ENCODE data around the gene NUB1.

NUB1 gene

DNA sequence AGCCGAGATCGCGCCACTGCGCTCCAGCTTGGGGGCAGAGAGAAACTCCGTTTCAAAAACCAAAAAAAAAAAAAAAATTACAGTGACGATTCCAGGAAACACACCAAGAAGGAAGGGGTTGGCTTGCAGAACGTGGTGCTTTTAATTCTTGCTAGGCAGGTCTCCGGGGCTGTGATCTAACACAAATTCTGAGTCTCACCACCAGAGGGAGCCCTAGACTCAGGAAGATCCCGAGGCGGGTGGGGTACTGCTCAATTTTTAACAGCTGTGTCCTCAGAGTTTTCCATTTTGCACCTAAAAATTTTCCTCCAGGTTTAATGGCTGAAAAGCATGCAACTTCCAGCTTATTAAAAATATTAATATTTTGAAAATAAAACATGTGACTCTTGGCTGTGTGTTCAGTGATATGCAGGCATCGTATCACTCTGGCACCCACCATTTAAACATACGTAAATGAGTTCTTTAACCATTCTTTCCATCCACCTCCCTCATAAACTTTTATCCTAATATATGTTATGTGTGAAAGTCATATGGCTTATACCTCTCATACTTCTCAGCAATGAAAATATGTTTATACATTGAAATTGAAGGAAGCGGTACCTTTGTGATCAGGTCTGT, 26.5 kb upstream of the NUB1 start:
- TF ChIP-seq TARDBP (IDR thresholded peaks at IDR 0.05) (no peak), SP1 (IDR thresholded peaks at IDR 0.05) (no peak), ZNF384 (IDR thresholded peaks at IDR 0.05) (no peak), ARNT (IDR thresholded peaks at IDR 0.05) (no peak), L3MBTL2 (conservative IDR thresholded peaks at IDR 0.05) (no peak), SUZ12 (IDR thresholded peaks at IDR 0.05) (no peak), FOXK2 (IDR thresholded peaks at IDR 0.05) (no peak), FOXM1 (IDR thresholded peaks at IDR 0.05; ENCODE audit: borderline replicate concordance) (no peak), ELF4 (IDR thresholded peaks at IDR 0.05) (no peak)
- TF ChIP-seq, protein P1, sequence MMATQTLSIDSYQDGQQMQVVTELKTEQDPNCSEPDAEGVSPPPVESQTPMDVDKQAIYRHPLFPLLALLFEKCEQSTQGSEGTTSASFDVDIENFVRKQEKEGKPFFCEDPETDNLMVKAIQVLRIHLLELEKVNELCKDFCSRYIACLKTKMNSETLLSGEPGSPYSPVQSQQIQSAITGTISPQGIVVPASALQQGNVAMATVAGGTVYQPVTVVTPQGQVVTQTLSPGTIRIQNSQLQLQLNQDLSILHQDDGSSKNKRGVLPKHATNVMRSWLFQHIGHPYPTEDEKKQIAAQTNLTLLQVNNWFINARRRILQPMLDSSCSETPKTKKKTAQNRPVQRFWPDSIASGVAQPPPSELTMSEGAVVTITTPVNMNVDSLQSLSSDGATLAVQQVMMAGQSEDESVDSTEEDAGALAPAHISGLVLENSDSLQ (IDR thresholded peaks at IDR 0.05), result no peak
- DNase-seq (ENCODE audit: extremely low spot score), result peak; percentile 90
- CTCF ChIA-PET, result interaction anchor here (0.6 to 3.4 kb wide), 30 partner anchors 9 to 623 kb away, joined by 3 to 25 read pairs (median 5); partner anchors contain the start of gene NUB1
- POLR2A ChIA-PET, result interaction anchor here (0.6 to 1.7 kb wide), 4 partner anchors 26 to 68 kb away, joined by 3 to 4 read pairs (median 3); no protein-coding TSS in a partner anchor

DNA sequence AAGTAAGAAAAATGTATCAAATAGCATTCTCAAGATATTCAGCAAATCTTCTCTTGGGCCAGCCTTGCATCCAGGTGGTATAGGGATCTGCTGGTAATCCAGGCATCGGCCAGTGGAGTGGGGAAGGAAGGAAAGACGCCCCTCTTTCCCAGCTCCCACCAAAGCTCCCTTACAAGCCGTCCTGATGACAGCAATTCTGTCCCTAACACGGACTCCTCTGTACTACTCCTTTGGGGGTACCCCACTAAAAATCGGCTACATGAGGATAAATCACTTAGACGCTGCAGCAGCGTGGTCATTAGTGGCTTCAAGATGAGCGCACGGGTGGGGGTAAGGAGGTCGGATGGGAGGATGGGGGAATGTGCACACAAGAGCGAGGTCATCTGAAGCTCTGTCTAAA, 24.7 kb upstream of the NUB1 start:
- CTCF ChIA-PET, result interaction anchor here (0.6 to 3.4 kb wide), 3 partner anchors 31 to 65 kb away, joined by 3 to 25 read pairs (median 3); no protein-coding TSS in a partner anchor
- TF ChIP-seq FOXA1 (IDR thresholded peaks at IDR 0.05), result no peak
- no peak for TF ChIP-seq BHLHE40 (IDR thresholded peaks at IDR 0.05; ENCODE audit: borderline replicate concordance)
- no peak for TF ChIP-seq L3MBTL2 (conservative IDR thresholded peaks at IDR 0.05)
- no peak for TF ChIP-seq TARDBP (IDR thresholded peaks at IDR 0.05)
- TF ChIP-seq ZNF384 (IDR thresholded peaks at IDR 0.05), result no peak
- TF ChIP-seq CTBP1 (IDR thresholded peaks at IDR 0.05; ENCODE audit: borderline replicate concordance), result no peak
- no peak for TF ChIP-seq SP1 (IDR thresholded peaks at IDR 0.05)
- TF ChIP-seq NFRKB (IDR thresholded peaks at IDR 0.05), result no peak
- no peak for TF ChIP-seq ELF4 (IDR thresholded peaks at IDR 0.05)
- TF ChIP-seq LEF1 (IDR thresholded peaks at IDR 0.05; ENCODE audit: borderline replicate concordance), result no peak
- TF ChIP-seq FOXM1 (IDR thresholded peaks at IDR 0.05; ENCODE audit: borderline replicate concordance), result no peak
- TF ChIP-seq HDGF (IDR thresholded peaks at IDR 0.05; ENCODE audit: borderline replicate concordance), result no peak
- TF ChIP-seq ARNT (IDR thresholded peaks at IDR 0.05), result no peak
- no peak for DNase-seq (ENCODE audit: extremely low spot score)
- POLR2A ChIA-PET, result no interaction called here

DNA sequence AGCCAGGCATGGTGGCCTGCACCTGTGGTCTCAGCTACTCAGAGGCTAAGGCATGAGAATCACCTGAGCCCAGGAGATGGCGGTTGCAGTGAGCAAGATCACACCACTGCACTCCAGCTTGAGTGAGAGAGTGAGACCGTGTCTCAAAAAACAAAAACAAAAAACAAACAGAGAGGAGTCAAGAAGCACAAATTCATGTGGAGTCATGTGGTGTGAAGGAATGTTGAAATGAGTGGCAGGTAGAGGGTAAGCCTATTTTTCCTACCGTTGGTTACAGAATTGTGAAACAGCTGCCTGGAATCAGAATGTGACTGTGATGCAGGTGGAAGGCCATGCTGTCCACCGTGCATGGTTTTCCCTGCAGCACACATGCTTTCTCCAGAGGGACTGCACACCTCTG, 23.7 kb upstream of the NUB1 start:
- ChIA-PET CTCF (interaction anchor here (0.6 to 3.4 kb wide), 3 partner anchors 25 to 191 kb away, joined by 3 to 25 read pairs (median 5); no protein-coding TSS in a partner anchor), POLR2A (no interaction called here)
- DNase-seq (ENCODE audit: extremely low spot score), result no peak
- no peak for TF ChIP-seq TARDBP (IDR thresholded peaks at IDR 0.05)
- no peak for TF ChIP-seq HDGF (IDR thresholded peaks at IDR 0.05; ENCODE audit: borderline replicate concordance)
- no peak for TF ChIP-seq ARNT (IDR thresholded peaks at IDR 0.05)
- TF ChIP-seq ELF4 (IDR thresholded peaks at IDR 0.05), result no peak

DNA sequence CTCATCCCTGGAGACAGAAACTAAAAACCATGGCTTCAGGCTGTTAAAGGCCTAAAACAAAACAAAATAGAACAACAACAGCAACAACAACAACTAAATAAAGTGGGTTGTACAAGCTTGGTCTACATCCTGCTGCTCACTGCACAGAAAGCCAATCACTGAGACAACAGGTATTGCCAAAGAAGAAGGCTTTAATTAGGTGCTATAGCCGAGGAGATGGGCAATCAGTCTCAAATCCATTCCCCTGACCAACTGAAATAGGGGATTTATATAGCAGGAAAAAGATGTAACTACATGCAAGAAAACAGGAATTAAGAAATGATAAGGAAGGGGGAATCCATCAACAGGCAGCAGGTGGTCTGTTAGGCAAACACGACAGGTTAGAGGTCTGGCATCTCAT, 22.4 kb upstream of the NUB1 start:
- CTCF ChIA-PET, result no interaction called here
- DNase-seq (ENCODE audit: extremely low spot score), result no peak
- POLR2A ChIA-PET, result no interaction called here
- TF ChIP-seq LEF1 (IDR thresholded peaks at IDR 0.05; ENCODE audit: borderline replicate concordance), result no peak
- no peak for TF ChIP-seq NFRKB (IDR thresholded peaks at IDR 0.05)
- no peak for TF ChIP-seq HDGF (IDR thresholded peaks at IDR 0.05; ENCODE audit: borderline replicate concordance)
- no peak for TF ChIP-seq SUZ12 (IDR thresholded peaks at IDR 0.05)
- TF ChIP-seq TARDBP (IDR thresholded peaks at IDR 0.05), result no peak
- TF ChIP-seq, protein P1 (IDR thresholded peaks at IDR 0.05), result no peak
- no peak for TF ChIP-seq FOXK2 (IDR thresholded peaks at IDR 0.05)
- TF ChIP-seq ARNT (IDR thresholded peaks at IDR 0.05), result no peak
- no peak for TF ChIP-seq ELF4 (IDR thresholded peaks at IDR 0.05)

DNA sequence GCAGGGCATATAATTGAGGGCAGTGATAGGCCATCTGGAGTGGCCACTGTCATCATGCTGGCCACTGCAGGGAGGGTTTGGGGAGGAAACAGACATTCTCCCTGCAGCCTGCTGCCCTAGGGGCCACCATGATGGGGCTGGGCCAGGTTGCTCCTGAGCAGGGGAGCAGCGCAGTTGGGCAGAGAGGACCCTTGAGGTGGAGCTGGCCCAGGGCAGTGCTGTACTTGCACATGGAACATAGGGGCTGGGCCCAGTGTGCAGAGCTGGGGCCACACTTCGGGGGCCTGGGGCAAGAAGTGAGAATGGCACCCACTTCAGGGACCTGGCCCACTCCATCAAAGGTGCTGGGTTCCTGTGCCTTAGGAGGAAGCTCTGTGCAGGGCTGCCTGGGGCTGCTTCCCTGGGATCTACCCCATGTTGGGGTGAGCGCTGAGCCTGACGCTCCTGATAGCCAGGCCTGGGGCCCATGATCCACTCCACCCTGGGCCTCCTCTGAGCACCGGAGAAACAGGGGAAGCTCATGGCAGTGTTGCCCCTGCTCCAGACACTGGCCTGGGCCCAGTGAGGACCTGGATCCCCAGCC, 21.3 kb upstream of the NUB1 start:
- DNase-seq (ENCODE audit: extremely low spot score), result no peak
- TF ChIP-seq SUZ12 (IDR thresholded peaks at IDR 0.05) (no peak), FOXM1 (IDR thresholded peaks at IDR 0.05; ENCODE audit: borderline replicate concordance) (no peak), TARDBP (IDR thresholded peaks at IDR 0.05) (no peak)
- POLR2A ChIA-PET, result no interaction called here
- CTCF ChIA-PET, result no interaction called here

DNA sequence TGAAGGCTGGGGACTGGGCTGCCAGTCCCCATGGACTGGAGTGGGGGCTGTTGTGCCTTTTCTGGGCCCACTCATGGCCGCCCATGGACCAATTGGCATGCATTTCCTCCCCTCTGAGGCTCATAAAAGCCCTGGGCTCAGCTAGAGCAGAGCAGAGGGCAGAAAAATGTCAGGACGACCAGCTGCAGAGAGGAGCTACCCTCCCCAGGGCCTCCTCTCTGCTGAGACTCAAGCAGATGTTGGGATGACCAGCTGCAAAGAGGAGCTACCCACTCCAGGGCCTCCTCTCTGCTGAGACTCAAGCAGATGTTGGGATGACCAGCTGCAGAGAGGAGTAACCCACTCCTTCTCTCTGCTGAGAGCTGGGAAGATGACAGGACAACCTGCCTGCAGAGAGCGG, 20.3 kb upstream of the NUB1 start:
- no peak for DNase-seq (ENCODE audit: extremely low spot score)
- CTCF ChIA-PET, result no interaction called here
- TF ChIP-seq, protein P1 (IDR thresholded peaks at IDR 0.05), result no peak
- TF ChIP-seq FOXK2 (IDR thresholded peaks at IDR 0.05), result no peak
- TF ChIP-seq TARDBP (IDR thresholded peaks at IDR 0.05), result no peak
- no peak for TF ChIP-seq NFRKB (IDR thresholded peaks at IDR 0.05)
- TF ChIP-seq SP1 (IDR thresholded peaks at IDR 0.05), result no peak
- TF ChIP-seq ELF4 (IDR thresholded peaks at IDR 0.05), result no peak
- no peak for TF ChIP-seq ZNF384 (IDR thresholded peaks at IDR 0.05)
- no peak for TF ChIP-seq FOXA1 (IDR thresholded peaks at IDR 0.05)
- no peak for TF ChIP-seq HDGF (IDR thresholded peaks at IDR 0.05; ENCODE audit: borderline replicate concordance)
- no peak for TF ChIP-seq ARNT (IDR thresholded peaks at IDR 0.05)
- no peak for TF ChIP-seq SUZ12 (IDR thresholded peaks at IDR 0.05)
- no peak for TF ChIP-seq L3MBTL2 (conservative IDR thresholded peaks at IDR 0.05)
- no peak for TF ChIP-seq LEF1 (IDR thresholded peaks at IDR 0.05; ENCODE audit: borderline replicate concordance)
- TF ChIP-seq BHLHE40 (IDR thresholded peaks at IDR 0.05; ENCODE audit: borderline replicate concordance), result no peak
- no peak for TF ChIP-seq FOXM1 (IDR thresholded peaks at IDR 0.05; ENCODE audit: borderline replicate concordance)
- POLR2A ChIA-PET, result interaction anchor here (1.6 kb wide), 1 partner anchor 20 kb away, joined by 6 read pairs; the partner anchor contains the start of gene NUB1

Measured in HEK293T (cell line).